PC-3 (cell line): ENCODE results near the gene RGMB. TPM values are rescaled to one million over a fixed set of nuclear protein-coding genes. Genes with fewer than 3 reads are reported as not detected.

Experiments
- ATAC-seq: fragments of 200-7000 bp; cut with Tn5 transposase; 2 replicates; pipeline ENCODE4 v1.9.1; 2020; ENCODE audit warnings: mild to moderate bottlenecking, moderate library complexity
- BruUV-seq: library from RNA; stranded (reverse); fragments of 400-500 nt; replicated peaks from 2 replicates; lab custom pipeline; 2021; lab: Mats Ljungman, UMichigan
- CTCF ChIA-PET: fragments of 300-600 bp; sonication (Branson Sonifier 250); formaldehyde crosslinking; loops from one replicate; lab custom pipeline; 2022; ENCODE audit warnings: antibody characterized with exemption; lab: Charles Lee
- POLR2A ChIA-PET: fragments of 300-600 bp; sonication (Branson Sonifier 250); formaldehyde crosslinking; loops from one replicate; lab custom pipeline; 2022; ENCODE audit warnings: antibody characterized with exemption; ENCODE audit not compliant: unreplicated experiment; lab: Charles Lee
- DNase-seq: peaks from one replicate; pipeline ENCODE4 v3.0.0-alpha.2; 2015
- H2AFZ ChIP-seq: fragments of 300-600 bp; sonication (generic); 2 replicates; pipeline ENCODE4 v1.6.0; 2016; ENCODE audit warnings: antibody characterized with exemption, low read length
- H3F3A ChIP-seq: fragments of 300-600 bp; sonication (generic); one replicate; pipeline ENCODE4 v1.6.0; 2017; ENCODE audit warnings: antibody characterized with exemption, low read length, control low read depth, mild to moderate bottlenecking; ENCODE audit not compliant: unreplicated experiment
- H3K27ac ChIP-seq: fragments of 300-600 bp; sonication (generic); 2 replicates; pipeline ENCODE4 v1.5.1; 2016; ENCODE audit warnings: mild to moderate bottlenecking, low read length
- H3K27me3 ChIP-seq: fragments of 300-600 bp; sonication (generic); 2 replicates; pipeline ENCODE4 v1.6.1; 2016; ENCODE audit warnings: low read length, mixed read lengths
- H3K36me3 ChIP-seq: fragments of 300-600 bp; sonication (generic); 2 replicates; pipeline ENCODE4 v1.6.1; 2016; ENCODE audit warnings: low read depth, mixed run types, low read length, mixed read lengths
- H3K4me1 ChIP-seq: fragments of 300-600 bp; sonication (generic); 2 replicates; pipeline ENCODE4 v1.5.1; 2016; ENCODE audit warnings: low read length; ENCODE audit not compliant: insufficient read depth
- H3K4me2 ChIP-seq: fragments of 300-600 bp; sonication (generic); 2 replicates; pipeline ENCODE4 v1.6.0; 2016; ENCODE audit warnings: low read length
- H3K4me3 ChIP-seq: fragments of 300-600 bp; sonication (generic); 2 replicates; pipeline ENCODE4 v1.5.1; 2016; ENCODE audit warnings: mild to moderate bottlenecking, low read length, mixed read lengths
- H3K79me2 ChIP-seq: fragments of 300-600 bp; sonication (generic); 2 replicates; pipeline ENCODE4 v1.6.1; 2017; ENCODE audit warnings: low read length, mixed read lengths
- H3K9ac ChIP-seq: fragments of 300-600 bp; sonication (generic); 2 replicates; pipeline ENCODE4 v1.6.0; 2016; ENCODE audit warnings: mild to moderate bottlenecking, low read length
- H3K9me2 ChIP-seq: fragments of 300-600 bp; sonication (generic); replicated peaks from 2 replicates; pipeline ENCODE4 v1.6.1; 2016; ENCODE audit warnings: mixed run types, low read length, mixed read lengths
- H3K9me3 ChIP-seq: fragments of 300-600 bp; sonication (generic); 2 replicates; pipeline ENCODE4 v1.6.1; 2016; ENCODE audit warnings: low read length, mixed read lengths
- H4K20me1 ChIP-seq: fragments of 300-600 bp; sonication (generic); 2 replicates; pipeline ENCODE4 v1.6.1; 2016; ENCODE audit warnings: low read length, mixed read lengths
- CTCF ChIP-seq: fragments of 300-600 bp; sonication (generic); conservative IDR thresholded peaks from 2 replicates; pipeline ENCODE4 v1.5.1; 2017; ENCODE audit warnings: antibody characterized with exemption, low read depth, mild to moderate bottlenecking, low read length
- EZH2 ChIP-seq: fragments of 300-600 bp; sonication (generic); IDR thresholded peaks from one replicate; pipeline ENCODE4 v1.6.1; 2017; ENCODE audit warnings: antibody characterized with exemption, mild to moderate bottlenecking, low read length; ENCODE audit not compliant: unreplicated experiment
- EZH2phosphoT487 ChIP-seq: fragments of 300-600 bp; sonication (generic); IDR thresholded peaks from 2 replicates; pipeline ENCODE4 v1.6.1; 2018; ENCODE audit warnings: mild to moderate bottlenecking, antibody characterized with exemption, low read length, borderline replicate concordance
- intact Hi-C: fragments of 100-400 bp; cut with micrococcal nuclease; formaldehyde crosslinking; loops from 2 replicates; pipeline ENCODE4 v1.9.0; 2023
- total RNA-seq: library from RNA; depleted of rRNA; stranded (reverse); fragments of >200 nt; gene quantifications from 2 replicates; pipeline ENCODE4 v1.2.3, GENCODE V29; 2014; rRNA removed

The RGMB gene
- total RNA-seq, 1 experiment from 2014 or later, result 31.1 TPM

- ATAC-seq (no peak), DNase-seq (no peak)
- Histone ChIP-seq H3F3A (no peaks in the 10 kb centered on the region), H3K27ac (no peak overlapping the region), H3K79me2 (no peaks in the 10 kb centered on the region), H3K27me3 (no peaks in the 10 kb centered on the region), H3K9me2 (no peaks in the 10 kb centered on the region), H2AFZ (no peak overlapping the region), H3K9ac (no peak overlapping the region), H3K36me3 (no peaks in the 10 kb centered on the region), H3K4me1 (no peaks in the 10 kb centered on the region), H3K4me3 (no peak overlapping the region), H3K4me2 (no peak overlapping the region), H3K9me3 (0 out of 2 replicates have a peak, but pooled peaks cover 3% of the 10 kb centered on the region), H4K20me1 (no peaks in the 10 kb centered on the region)
- CTCF ChIA-PET, result no interaction called here
- POLR2A ChIA-PET, result no interaction called here
- TF ChIP-seq CTCF (no peak), EZH2phosphoT487 (no peak), EZH2 (no peak)
- no TSS peak for BruUV-seq
- intact Hi-C loops, result no loop called here
Measured at GRCh38 chr5:98843481-98843880, 70.0 kb downstream of the RGMB start.

- ChIA-PET POLR2A (no interaction called here), CTCF (no interaction called here)
- intact Hi-C loops, result no loop called here
- no peak for TF ChIP-seq EZH2phosphoT487
- Histone ChIP-seq H3K4me2 (no peak overlapping the region), H3K79me2 (no peaks in the 10 kb centered on the region), H3F3A (no peaks in the 10 kb centered on the region), H4K20me1 (no peaks in the 10 kb centered on the region), H3K4me1 (no peaks in the 10 kb centered on the region), H2AFZ (no peak overlapping the region), H3K36me3 (no peaks in the 10 kb centered on the region), H3K27me3 (no peaks in the 10 kb centered on the region), H3K4me3 (no peak overlapping the region), H3K27ac (no peak overlapping the region), H3K9me2 (no peaks in the 10 kb centered on the region), H3K9me3 (0 out of 2 replicates have a peak, but pooled peaks cover 3% of the 10 kb centered on the region), H3K9ac (no peak overlapping the region)
- BruUV-seq, result no TSS peak
- ATAC-seq, result no peak
- DNase-seq, result no peak
Measured at GRCh38 chr5:98844865-98845264, 71.4 kb downstream of the RGMB start.

GRCh38 chr5:98845878-98846277 lies 72.4 kb downstream of the RGMB start:
- Histone ChIP-seq H3K4me1 (no peaks in the 10 kb centered on the region), H3K79me2 (no peaks in the 10 kb centered on the region), H3K36me3 (no peaks in the 10 kb centered on the region), H2AFZ (no peak overlapping the region), H4K20me1 (no peaks in the 10 kb centered on the region), H3K9ac (no peak overlapping the region), H3F3A (no peaks in the 10 kb centered on the region), H3K27ac (no peak overlapping the region), H3K27me3 (no peaks in the 10 kb centered on the region), H3K4me3 (no peak overlapping the region), H3K9me3 (0 out of 2 replicates have a peak, but pooled peaks cover 3% of the 10 kb centered on the region), H3K9me2 (no peaks in the 10 kb centered on the region), H3K4me2 (no peak overlapping the region)
- no TSS peak for BruUV-seq
- ATAC-seq, result no peak
- POLR2A ChIA-PET, result no interaction called here
- intact Hi-C loops, result no loop called here
- TF ChIP-seq EZH2phosphoT487 (no peak), CTCF (no peak), EZH2 (no peak)
- no peak for DNase-seq
- CTCF ChIA-PET, result no interaction called here

Other genes with a start within 250 kb of the RGMB start
- 45.9 and 52.3 TPM in 2 replicates for gene CHD1, start 155.3 kb downstream of the RGMB start, total RNA-seq